GM18909 (cell line): Measurements from ENCODE around the gene ZG16B.

Experiments
- ATAC-seq: cut with Tn5 transposase; IDR thresholded peaks from one replicate; pipeline ENCODE4 v1.9.1; 2021; ENCODE audit warnings: mild to moderate bottlenecking; ENCODE audit not compliant: unreplicated experiment, poor library complexity

ZG16B gene

GRCh38 chr16:2829501-2830354 lies at the start of gene ZG16B:
TSS of gene ZG16B (plus strand) at chr16:2830303. CDS start at chr16:2830442, 139 bp downstream.
- no peak for ATAC-seq

GRCh38 chr16:2782583-2783351 lies 47.3 kb upstream of the ZG16B start:
- ATAC-seq = no peak

- no peak for ATAC-seq
These were observed 46.3 kb upstream of the ZG16B start for GRCh38 chr16:2783581-2784357.

GRCh38 chr16:2784358-2785100 lies 45.6 kb upstream of the ZG16B start:
- no peak for ATAC-seq

GRCh38 chr16:2785101-2785991 lies 44.8 kb upstream of the ZG16B start:
- ATAC-seq = no peak

DNA sequence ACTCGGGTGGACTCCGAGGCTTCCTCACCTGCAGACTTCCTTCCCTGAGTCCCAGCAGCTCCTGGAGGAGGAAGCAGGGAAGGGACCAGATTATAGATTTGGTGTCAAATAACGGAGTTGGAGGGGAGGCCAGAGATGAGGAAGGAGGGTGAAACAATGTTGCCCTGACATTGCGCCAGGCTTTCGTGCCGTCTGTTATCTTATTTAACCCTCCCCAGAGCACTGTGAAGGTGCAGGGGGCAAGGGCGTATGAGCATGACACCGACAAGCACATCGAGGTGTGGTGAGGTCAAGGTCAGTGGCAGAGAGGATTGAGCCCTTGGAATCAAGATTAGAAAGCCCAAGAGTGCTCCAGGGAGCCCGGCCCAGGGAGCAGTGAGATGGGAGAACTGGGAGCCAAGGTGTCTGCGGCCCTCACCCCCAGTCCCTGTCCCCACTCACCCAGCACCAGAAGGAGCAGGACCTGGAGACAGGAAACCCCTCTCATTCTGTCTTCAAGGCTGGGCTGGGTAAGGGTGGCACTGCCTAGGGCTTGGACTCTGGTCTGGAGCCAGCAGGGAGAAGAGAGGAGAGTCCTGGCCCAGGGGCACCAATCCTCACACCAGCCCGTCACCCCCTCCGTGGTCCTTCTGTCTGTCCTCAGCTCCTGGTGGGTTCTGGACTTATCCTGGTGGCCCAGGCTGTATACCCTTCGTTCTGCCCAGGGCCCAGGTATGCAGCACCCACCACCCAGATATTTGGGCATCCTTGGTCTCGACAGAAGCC lies 43.9 kb upstream of the ZG16B start:
- no peak for ATAC-seq

DNA sequence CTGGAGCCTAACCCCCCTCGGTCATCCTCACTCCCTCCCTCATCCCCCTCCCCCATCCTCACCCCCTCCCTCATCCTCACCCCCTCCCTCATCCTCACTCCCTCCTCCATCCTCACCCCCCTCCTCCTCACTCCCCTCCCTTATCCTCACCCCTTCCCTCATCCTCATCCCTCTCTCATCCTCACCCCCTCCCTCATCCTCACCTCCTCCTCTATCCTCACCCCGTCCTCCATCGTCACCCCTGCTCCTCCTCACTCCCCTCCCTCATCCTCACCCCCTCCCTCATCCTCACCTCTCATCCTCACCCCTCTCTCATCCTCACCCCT lies 43.3 kb upstream of the ZG16B start:
- ATAC-seq = no peak

DNA sequence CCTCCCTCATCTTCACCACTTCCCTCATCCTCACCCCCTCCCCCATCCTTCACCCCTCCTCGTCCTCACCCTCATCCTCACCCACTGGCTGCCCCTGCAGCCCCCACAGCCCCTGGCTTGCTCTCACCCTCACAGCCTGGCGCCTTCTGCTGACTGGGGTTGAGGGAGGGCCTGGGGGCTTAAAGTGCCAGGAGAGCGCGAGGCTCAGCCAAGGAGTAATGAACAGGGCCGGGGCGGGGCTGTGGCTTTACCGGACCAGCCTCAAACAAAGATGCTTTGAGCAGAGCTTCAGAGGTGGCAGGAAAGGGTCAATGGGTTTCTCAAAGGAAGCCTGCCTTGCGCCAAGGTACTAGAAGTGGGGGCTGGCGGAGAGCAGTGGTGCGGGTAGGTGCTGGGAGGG lies 42.7 kb upstream of the ZG16B start, which contains the start of gene PRSS33:
TSS of gene PRSS33 (minus strand) at position 155 of the 400 bp plus-strand sequence. CDS start 1,013 bp downstream, outside the sequence.
- no peak for ATAC-seq

GRCh38 chr16:2787961-2788360 lies 42.1 kb upstream of the ZG16B start:
- ATAC-seq = no peak

- ATAC-seq = no peak
These were observed 39.5 kb upstream of the ZG16B start for GRCh38 chr16:2790631-2791030.

- no peak for ATAC-seq
These were observed 38.9 kb upstream of the ZG16B start for GRCh38 chr16:2791174-2791573.

- ATAC-seq = no peak
These were observed 37.2 kb upstream of the ZG16B start for GRCh38 chr16:2792940-2793339.

DNA sequence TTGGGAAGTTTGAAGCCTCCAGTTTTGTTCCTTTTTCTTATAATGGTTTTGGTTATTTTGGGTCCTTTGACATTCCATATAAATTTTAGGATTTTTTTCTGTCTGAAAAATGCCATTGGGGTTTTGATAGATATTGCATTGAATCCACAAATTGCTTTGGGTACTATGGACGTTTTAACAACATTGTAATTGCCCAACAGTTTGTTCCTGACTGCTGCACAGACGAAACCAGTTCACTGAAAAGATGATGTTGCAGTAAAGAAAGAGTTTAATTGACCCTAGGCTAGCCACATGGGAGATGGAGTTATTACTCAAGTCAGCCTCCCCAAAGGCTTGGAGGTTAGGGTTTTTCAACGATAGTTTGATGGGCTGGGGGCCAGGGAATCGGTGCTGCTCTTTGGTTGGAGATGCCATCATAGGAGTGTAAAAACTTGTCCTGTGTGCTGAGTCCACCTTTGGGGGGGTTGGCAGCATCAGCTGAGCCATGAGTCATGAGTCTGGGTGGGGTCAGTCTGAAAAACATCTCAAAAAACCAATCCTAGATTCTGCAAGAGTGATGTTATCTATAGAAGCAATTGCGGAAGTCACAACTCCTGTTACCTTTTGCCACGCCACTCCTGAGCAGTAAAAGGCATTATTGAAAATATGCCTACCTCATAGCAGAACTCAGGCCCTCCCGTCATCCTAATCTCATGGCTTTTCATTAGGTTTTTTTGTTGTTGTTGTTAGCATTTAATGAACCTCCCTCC lies 34.5 kb upstream of the ZG16B start:
- ATAC-seq = no peak

- ATAC-seq = no peak
These were observed 31.3 kb upstream of the ZG16B start for GRCh38 chr16:2798723-2799204.

- ATAC-seq = no peak
These were observed 30.8 kb upstream of the ZG16B start for GRCh38 chr16:2799205-2799858.

- no peak for ATAC-seq
These were observed 30.3 kb upstream of the ZG16B start for GRCh38 chr16:2799859-2800226.

- no peak for ATAC-seq
These were observed 26.4 kb upstream of the ZG16B start for GRCh38 chr16:2803545-2804195.
